ENCODE measurements around the gene EHD4.

- no peak for TF ChIP-seq POLR2AphosphoS5 (IDR thresholded peaks at IDR 0.05; ENCODE audit: low read depth, low read length)
- no peak for TF ChIP-seq POLR2A (IDR thresholded peaks at IDR 0.05; ENCODE audit: low read depth, low read length)
These were observed 116.1 kb downstream of the EHD4 start for GRCh38 chr15:41856262-41856661.

Measured in GM12892 (cell line).